Nephron (organoid): Measurements from ENCODE around the gene KAZN.

Source experiments
- H3K27ac Mint-ChIP-seq, 3 experiments: 2 replicates each; pipeline ENCODE4 v1.8.0; 2020; ENCODE audit warnings: mixed read lengths in 3 of 3, mild to moderate bottlenecking in 2 of 3, moderate library complexity in 1 of 3
- H3K27me3 Mint-ChIP-seq: 2 replicates; pipeline ENCODE4 v1.8.0; 2021; ENCODE audit warnings: low read depth, mild to moderate bottlenecking, moderate library complexity, mixed read lengths
- H3K36me3 Mint-ChIP-seq: 2 replicates; pipeline ENCODE4 v1.8.0; 2020; ENCODE audit warnings: low read depth, mixed read lengths
- H3K4me1 Mint-ChIP-seq: 2 replicates; pipeline ENCODE4 v1.8.0; 2020; ENCODE audit warnings: mixed read lengths
- H3K4me3 Mint-ChIP-seq, 3 experiments: 2 replicates each; pipeline ENCODE4 v1.8.0; 2020; ENCODE audit warnings: mild to moderate bottlenecking in 3 of 3, mixed read lengths in 3 of 3, moderate library complexity in 2 of 3
- H3K9me3 Mint-ChIP-seq: 2 replicates; pipeline ENCODE4 v1.8.0; 2020; ENCODE audit warnings: mixed read lengths
- CTCF ChIP-seq, 3 experiments: fragments of 200-600 bp; sonication (generic); IDR thresholded peaks; one replicate each; pipeline ENCODE4 v1.5.0; 2021; ENCODE audit warnings: antibody characterized with exemption in 3 of 3; ENCODE audit not compliant: unreplicated experiment in 3 of 3

The KAZN gene

GRCh38 chr1:14822996-14823395 is 224.5 kb downstream of the KAZN start:
- Mint-ChIP-seq H3K9me3 (no peaks in the 10 kb centered on the region), H3K27ac (no peak overlapping the region), H3K36me3 (no peaks in the 10 kb centered on the region), H3K27me3 (peaks cover 3% of the 10 kb centered on the region), H3K4me1 (peaks cover 7% of the 10 kb centered on the region), H3K4me3 (no peak overlapping the region)
- no peak for TF ChIP-seq CTCF (IDR thresholded peaks at IDR 0.05; ENCODE audit: unreplicated experiment in 3 of 3)

GRCh38 chr1:14824314-14824915 is 225.9 kb downstream of the KAZN start:
- no peaks in the 10 kb centered on the region for H3K36me3 Mint-ChIP-seq
- H3K4me1 Mint-ChIP-seq = peaks cover 5% of the 10 kb centered on the region

GRCh38 chr1:14825396-14825795 is 226.9 kb downstream of the KAZN start:
- Mint-ChIP-seq H3K9me3 (no peaks in the 10 kb centered on the region), H3K4me3 (no peak overlapping the region), H3K4me1 (peaks cover 5% of the 10 kb centered on the region), H3K27ac (no peak overlapping the region), H3K36me3 (no peaks in the 10 kb centered on the region), H3K27me3 (peaks cover 8% of the 10 kb centered on the region)
- no peak for TF ChIP-seq CTCF (IDR thresholded peaks at IDR 0.05; ENCODE audit: unreplicated experiment in 3 of 3)

More at GRCh38 chr1:14824314-14824915, 225.9 kb downstream of the KAZN start:
- peaks cover 5% of the 10 kb centered on the region for H3K27me3 Mint-ChIP-seq
- H3K4me3 Mint-ChIP-seq = no peak overlapping the region
- H3K9me3 Mint-ChIP-seq = no peaks in the 10 kb centered on the region
- no peak overlapping the region for H3K27ac Mint-ChIP-seq
- no peak for TF ChIP-seq CTCF (IDR thresholded peaks at IDR 0.05; ENCODE audit: unreplicated experiment in 3 of 3)

GRCh38 chr1:14826172-14826636 is 227.7 kb downstream of the KAZN start:
- Mint-ChIP-seq H3K27me3 (peaks cover 8% of the 10 kb centered on the region), H3K4me1 (peaks cover 7% of the 10 kb centered on the region), H3K27ac (no peak overlapping the region), H3K9me3 (no peaks in the 10 kb centered on the region), H3K36me3 (peaks cover under 1% of the 10 kb centered on the region), H3K4me3 (no peak overlapping the region)
- TF ChIP-seq CTCF (IDR thresholded peaks at IDR 0.05; ENCODE audit: unreplicated experiment in 3 of 3) = peak in 1 of 3 experiments; percentile 11

- Mint-ChIP-seq H3K36me3 (peaks cover 3% of the 10 kb centered on the region), H3K27ac (no peak overlapping the region), H3K27me3 (peaks cover 8% of the 10 kb centered on the region), H3K4me1 (peaks cover 10% of the 10 kb centered on the region), H3K4me3 (no peak overlapping the region), H3K9me3 (no peaks in the 10 kb centered on the region)
- no peak for TF ChIP-seq CTCF (IDR thresholded peaks at IDR 0.05; ENCODE audit: unreplicated experiment in 3 of 3)
These were observed 228.3 kb downstream of the KAZN start for GRCh38 chr1:14826731-14827326.

- Mint-ChIP-seq H3K27ac (no peak overlapping the region), H3K4me1 (peaks cover 10% of the 10 kb centered on the region), H3K9me3 (no peaks in the 10 kb centered on the region), H3K36me3 (peaks cover 3% of the 10 kb centered on the region), H3K4me3 (no peak overlapping the region), H3K27me3 (peaks cover 8% of the 10 kb centered on the region)
- TF ChIP-seq CTCF (IDR thresholded peaks at IDR 0.05; ENCODE audit: unreplicated experiment in 3 of 3) = no peak
These were observed 229.4 kb downstream of the KAZN start for GRCh38 chr1:14827870-14828269.
